Lung microvascular endothelial cell (primary cell): ENCODE results near the gene COMT. TPM values are rescaled to one million over a fixed set of nuclear protein-coding genes. Genes with fewer than 3 reads are reported as not detected.
A peak's percentile ranks its signal among the peaks of the same experiment; 100 is the strongest.
"Not testable (repeated sequence)": the region's sequence is repeated elsewhere in the genome, so short reads cannot be mapped to it uniquely, and the experiment has no call there.

ENCODE experiments used
- DNase-seq, 2 donors: peaks; one replicate each; pipeline versions ENCODE4 v3.0.0 to v3.0.0-alpha.2; 2010; ENCODE audit warnings: low read depth in 2 of 2
- total RNA-seq: library from RNA; depleted of rRNA; stranded (reverse); fragments of >200 nt; gene quantifications from 2 replicates; pipeline ENCODE4 v1.2.1, GENCODE V29; 2014

Gene COMT
- total RNA-seq, 1 donor from 2014 or later, result 628 TPM

DNA sequence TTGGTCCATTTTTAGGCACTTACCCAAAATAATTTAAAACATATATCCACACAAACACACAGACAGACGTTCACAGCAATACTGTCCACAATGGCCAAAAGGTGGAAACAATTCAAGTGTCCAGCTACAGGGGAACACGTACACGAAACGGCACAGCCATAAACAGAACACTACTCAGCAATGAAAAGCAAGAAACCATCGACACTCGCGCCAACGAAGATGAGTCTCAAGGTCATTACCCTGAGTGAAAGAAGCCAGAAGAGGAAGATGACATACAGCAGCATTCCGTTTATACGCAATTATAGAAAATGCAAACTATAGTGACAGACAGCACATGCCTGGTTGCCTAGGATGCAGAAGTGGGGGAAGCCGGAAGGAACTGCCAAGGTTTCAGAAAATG is 13.4 kb upstream of the COMT start:
- DNase-seq, result no peak

DNA sequence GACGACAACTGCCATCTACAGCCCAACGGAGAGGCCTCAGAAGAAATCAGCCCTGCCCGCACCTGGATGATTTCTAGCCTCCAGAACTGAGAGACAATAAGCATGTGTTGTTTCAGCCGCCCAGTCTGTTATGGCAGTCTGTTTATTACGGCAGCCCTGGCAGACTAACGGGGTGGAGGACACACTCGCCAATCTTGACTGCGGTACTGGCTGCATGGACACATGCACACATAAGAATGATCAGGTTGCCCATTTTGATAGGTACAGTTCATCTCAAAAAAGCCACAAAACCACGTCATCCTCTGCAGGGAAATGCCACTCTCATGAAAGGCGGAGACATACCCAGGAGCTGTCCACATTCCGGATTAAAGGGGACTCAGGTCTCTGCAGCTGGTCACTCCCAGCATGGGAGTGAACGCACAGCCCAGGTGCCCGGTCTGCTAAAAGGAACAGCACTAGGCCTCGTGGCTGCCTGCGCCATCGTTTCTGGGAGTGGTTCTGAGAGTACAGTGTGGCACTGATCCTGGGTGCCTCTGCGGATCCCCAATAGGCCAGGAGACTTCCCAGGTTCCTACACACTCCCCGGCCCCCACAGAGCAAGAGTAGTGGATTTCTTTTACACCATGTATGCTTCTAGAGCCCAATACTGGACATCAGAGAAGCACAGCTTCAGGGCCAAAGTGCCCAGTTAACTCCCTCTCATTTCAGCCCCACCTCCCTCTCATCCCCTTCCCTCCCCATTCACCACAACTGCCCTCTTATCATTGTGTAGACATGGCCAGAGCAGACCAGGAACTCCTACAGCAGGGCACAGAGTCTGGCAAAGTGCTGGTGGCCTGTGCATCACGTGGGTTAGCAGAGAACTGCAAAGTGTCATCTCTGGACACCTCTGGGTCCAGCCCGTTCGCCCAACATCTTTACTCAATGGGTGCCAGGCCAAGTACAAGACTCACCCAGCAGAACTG is 11.7 kb upstream of the COMT start:
- no peak for DNase-seq

DNA sequence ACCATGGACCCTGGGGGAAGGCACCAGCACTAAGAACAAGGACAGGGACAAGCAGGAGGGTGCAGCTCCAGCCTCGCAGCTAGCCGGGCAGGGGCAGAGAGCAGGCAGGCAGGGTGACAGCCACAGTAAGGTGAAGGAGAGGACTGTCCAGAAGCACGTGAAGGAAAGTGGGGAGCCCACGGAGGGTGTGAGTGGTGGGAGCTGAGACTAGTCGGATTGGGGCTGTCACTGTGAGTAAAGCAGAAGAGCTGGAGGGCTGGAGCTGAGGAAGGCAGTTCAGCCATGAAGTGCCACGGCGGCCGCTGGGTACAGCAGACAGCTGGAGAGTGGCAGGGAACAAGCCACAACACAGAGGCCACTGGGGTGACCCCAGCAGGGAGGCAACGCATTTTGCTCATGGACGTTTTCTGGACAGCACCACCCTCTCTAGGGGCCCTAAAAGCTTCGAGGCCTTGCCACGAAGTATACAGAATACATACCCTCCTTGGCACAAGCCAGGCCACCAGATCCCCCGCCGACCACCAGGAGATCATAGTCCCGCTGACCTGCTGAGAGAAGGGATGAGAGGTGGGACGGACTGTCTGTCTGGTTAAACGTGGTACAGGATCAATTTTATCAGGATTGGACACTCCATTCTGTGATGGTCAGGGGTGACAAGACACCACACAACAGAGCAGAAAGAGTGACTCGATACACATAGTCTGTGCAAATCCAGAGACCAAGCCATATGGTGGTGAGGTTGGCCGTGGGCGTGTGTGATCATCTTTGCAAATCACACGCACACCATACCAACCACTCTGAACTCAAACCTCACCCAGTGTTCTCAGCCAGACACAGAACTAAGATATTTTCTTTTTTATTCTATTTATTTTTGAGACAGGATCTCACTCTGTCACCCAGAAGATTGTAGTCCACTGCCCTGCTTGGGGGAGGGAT is 10.8 kb upstream of the COMT start:
- no peak for DNase-seq

DNA sequence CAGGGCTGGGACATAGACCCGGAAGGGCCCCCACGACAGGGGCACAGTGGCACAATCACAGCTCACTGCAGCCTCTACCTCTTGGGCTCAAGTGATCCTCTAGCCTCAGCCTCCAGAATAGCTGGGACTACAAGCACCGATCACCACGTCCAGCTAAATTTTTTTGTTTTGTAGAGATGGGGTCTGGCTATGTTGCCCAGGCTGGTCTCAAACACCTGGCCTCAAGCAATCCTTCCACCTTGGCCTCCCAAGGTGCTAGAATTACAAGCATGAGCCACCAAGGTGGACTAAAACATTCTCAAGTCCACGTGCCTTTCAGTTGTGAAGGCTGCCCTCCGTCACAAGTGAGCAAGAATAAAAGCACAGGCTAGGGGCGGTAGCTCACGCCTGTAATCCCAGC is 10.1 kb upstream of the COMT start:
- no peak for DNase-seq

DNA sequence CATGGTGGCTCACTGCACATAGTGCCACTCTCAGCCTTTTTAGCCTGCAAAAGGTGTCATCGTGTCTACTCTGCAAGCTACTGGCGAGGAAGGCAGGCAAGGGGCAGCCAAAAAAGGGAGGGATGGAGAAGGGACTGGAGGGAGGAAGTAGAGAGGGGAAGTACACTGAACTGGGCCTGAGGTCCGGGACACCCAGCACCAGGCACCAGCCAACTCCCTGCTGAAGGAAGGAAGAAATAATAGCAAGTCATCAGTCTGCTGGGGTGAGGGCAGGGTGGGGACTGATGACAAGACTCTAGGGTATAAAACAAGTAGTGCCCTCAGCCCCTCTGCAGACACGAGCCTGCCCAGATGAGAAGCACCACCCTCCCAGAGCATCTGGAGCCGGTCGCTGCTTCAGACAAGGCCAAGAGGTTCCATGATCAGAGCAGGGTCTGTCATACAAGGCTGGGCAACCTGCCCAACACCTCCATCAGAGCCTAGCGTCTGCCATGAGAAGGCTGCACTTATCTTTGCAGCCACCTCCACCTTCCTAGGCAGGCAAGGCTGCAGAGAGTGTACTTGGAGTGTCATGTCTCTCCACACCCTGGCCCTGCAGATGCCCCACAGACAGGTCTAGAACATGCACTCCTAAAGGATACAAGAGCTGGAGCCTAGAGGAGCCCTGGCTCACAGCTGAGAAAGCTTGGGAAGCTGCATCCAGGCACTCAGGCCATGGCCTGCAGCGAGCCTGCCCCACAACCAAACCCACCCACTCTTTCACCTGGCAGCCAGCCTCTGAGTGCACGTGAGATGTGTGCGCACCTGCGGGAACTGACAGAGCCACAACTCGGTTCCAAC is 9.0 kb upstream of the COMT start:
- no peak for DNase-seq

DNA sequence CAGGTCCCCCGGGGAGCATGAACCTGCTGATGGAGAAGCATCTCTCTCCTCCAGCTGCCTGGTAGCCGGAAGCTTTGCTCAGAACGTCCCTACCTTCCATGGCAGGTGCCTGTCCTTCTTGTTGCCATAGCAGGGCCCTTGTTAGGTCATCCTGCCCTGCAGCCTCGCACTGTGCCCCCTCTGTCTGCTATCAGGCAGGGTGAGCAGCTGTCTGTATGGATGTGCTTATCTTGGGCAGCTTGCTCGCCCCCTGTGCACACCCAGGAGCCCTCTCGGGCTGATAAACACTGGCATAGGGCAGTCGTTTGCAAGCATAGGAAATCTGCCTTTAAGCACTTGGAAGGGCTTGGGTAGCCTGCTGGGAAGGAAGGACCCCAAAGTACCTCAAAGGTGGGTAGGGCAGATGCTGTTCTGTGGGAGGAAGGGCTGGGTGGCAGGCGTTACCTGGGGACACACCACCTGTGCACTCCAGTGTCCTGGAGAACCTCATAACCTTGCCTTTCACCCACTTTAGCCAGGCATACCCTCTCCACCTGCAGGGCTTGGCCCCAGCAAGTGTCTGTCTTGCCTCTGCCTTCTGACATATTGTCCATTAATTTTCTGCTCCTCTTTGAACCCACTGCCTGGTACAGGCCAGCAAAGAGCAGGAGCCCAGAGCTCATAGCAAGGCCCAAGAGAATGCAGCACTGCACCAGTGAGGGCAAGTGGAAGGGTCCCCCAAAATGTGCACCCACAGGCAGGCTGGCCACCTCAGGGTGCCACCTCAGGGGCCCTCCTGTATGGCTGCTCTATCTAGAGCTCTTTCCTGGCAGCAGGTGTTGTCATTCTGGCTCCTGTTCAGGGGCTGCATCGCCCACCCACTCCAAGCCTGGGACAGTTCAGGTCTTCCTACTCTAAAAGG is 8.0 kb upstream of the COMT start:
- DNase-seq, result no peak

DNA sequence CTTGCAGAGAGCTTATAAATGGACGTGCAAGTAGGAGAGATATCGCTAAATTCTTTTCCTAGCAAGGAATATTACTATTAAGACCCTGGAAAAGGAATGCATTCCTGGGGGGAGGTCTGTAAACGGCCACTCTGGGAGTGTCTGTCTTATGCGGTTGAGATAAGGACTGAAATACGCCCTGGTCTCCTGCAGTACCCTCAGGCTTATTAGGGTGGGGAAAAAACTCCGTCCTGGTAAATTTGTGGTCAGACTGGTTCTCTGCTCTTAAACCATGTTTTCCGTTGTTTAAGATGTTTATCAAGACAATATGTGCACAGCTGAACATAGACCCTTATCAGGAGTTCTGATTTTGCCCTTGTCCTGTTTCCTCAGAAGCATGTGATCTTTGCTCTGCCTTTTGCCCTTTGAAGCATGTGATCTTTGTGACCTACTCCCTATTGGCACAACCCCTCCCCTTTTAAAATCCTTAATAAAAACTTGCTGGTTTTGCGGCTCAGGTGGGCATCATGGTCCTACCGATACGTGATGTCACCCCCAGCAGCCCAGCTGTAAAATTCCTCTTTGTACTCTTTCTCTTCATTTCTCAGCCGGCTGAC is 6.4 kb upstream of the COMT start:
- not testable (repeated sequence) for DNase-seq

DNA sequence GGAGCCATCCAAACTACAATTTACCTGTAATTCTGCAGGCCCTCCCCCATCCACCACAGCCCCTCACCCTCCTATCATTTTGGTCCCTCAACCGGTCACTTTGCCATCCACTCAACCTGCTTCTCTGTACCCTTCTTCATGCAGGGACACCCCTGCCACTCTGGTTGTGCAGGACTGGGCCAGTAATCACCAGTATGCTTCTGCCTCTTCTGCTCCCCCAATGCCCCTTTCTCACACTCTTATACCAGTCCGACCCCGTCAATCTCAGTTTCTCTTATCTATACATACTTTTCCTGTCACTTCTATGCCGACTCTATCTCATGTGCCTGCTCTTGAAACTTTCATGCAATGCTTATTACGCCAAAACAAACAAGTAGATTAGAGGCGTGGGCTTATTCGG is 5.1 kb upstream of the COMT start:
- no peak for DNase-seq

DNA sequence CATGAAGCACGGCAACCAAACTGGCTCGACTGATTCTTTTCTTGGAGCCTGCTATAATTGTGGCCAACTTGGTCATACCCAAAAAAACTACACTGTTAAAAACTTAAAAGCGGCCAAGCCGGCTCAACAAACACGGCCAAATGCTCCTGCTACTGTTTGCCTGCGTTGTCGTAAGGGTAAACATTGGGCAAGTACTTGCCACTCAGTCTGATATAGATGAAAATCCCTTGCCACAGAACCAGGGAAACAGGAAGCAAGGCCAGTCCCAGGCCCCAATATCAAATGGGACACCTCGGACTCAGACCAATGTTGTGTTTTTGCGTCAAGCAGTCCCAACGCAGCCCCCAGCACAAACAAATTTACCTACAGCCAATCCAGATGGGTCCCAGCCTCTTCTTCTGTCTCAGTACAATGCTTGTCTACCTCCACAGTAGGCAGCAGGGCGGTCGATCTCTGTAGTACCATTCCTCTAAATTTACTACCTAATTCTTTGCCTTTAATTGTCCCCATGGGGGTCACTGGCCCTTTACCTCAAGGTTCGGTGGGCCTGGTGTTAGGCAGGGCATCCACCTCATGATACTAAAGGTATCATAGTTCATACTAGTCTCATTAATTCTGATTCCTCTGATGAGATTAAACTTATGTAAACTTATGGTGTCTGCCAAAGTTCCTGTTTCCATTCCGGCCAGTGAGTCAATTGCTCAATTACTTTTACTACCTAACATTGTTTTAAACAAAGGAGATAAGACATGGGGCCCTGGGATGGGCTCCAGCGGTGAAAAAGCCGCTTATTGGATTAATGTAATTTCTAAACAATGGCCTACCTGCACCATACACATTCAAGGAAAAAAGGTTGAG is 3.7 kb upstream of the COMT start:
- DNase-seq, result peak; percentile 40 to 85

DNA sequence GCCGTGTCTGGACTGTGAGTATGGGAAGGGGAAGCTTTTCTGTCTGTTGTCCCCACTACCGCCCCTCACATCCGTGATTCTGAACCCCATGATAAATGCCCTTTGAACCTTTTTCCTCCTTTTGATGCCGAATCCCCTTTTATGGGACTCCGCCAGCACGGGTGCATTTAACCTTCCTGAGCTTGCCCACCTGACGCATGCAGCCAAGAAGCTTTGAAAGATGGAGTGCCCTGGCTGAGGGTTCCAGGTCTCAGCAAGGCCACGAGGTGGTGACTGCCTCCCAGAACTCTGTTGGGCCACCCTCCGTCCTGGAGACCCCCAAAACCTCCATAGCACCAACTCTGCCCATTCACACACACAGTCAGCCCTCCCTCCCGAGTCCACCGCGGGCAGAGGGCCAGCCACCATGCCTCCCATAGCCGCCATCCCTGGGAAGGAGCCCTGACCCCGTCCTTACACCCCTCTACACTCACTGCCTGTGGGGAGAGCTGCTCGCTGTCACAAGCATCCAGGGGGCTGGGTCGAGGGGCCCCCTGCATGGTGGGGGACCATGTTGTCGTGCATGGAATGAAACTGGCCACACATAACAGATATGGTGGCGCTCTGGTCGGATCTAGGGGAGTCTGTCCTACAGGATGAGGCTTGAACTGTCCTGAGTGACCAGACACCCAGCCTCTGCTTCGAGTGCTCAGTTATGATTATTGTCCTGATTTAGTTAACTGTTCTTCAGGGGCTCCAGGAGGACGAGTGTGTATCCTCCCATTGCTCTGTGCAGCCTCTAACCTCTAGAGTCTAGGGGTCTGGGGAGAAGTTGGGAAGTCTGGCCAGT is 822 bp upstream of the COMT start:
- DNase-seq, result no peak

DNA sequence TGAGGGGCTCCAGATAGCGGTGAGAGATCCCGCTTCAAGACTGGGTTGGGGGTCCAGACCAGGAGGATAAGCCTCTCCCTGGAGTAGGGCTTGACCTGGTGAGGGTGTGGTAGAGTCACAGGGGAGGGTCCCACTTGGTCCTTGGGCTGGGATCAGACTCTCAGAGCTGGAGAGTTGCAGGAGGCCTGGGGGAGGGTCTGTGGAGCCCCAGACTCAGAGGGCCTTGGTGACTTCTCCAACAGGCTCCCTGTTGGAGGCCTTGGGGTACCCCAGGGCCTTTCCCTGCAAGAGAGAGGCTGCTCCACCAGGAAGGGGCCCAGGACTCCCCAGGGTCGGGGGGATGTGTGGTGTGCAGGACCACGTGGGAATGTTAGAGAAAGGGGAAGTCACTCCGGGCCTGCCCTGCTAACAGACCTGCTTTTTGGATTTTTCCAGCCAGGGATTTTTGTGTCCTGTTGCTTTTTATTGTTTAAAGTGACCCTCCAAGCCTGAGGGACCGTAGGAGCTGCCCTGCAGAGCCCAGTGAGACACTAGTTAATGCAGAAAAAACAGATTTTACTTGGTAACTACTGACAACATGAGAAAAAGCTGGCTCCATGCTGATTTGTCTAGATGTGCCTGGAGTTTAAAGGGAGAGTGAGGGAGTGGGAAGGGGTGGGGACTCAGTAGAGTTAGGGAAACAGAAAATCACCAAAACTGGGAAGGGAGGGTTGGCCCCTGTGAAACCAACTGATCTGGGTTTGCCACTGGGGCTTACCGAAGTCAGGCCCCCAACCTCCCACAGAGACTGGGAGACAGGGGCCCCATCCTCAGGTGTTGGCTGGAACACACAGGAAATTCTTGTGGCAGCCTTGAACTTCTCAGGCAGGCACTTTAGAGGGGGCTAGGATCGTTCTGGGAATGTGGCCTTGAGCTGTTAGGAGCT is 847 bp downstream of the COMT start:
- peak; percentile 47 to 62 for DNase-seq

DNA sequence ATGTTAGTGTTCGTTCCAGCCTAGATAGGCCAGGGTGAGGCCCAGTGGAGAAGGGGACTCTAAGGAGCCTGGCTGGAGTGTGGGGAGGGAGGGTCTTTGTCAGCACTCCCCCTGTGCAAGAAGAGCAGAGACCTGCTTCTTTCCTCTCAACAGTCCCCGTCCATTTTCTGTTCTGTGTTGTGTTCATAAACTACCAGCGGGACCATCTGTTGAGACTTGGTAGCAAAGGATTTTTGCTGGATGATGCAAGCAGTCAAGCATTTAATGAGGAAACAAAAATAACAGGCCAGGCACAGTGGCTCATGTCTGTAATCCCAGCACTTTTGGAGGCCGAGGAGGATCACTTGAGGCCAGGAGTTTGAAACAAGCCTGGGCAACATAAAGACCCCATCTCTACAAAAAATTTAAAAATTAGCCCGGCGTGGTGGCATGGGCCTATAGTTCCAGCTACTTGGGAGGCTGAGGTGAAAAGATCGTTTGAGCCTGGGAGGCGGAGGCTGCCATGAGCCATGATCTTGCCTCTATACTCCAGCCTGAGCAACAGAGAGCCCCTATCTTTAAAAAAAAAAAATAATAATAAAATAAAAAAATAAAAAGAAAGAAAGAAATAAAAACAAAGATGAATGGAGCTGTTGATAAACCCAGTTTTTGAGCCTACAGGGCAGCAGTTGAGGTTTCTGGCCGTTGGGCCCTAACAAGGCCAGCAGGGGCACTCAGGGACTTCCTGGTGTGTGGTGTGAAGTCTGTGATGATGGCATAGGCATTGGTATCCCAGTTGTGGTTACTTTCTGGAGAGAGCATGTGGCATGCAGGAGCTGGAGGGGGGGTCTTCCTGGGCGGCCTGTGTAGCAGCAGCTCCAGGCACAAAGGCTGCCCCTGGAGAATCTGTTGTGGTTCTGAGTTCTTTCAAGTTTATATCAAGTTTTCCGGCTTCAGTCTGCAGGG is 1.8 kb downstream of the COMT start:
- DNase-seq, result peak; percentile 64 to 67

DNA sequence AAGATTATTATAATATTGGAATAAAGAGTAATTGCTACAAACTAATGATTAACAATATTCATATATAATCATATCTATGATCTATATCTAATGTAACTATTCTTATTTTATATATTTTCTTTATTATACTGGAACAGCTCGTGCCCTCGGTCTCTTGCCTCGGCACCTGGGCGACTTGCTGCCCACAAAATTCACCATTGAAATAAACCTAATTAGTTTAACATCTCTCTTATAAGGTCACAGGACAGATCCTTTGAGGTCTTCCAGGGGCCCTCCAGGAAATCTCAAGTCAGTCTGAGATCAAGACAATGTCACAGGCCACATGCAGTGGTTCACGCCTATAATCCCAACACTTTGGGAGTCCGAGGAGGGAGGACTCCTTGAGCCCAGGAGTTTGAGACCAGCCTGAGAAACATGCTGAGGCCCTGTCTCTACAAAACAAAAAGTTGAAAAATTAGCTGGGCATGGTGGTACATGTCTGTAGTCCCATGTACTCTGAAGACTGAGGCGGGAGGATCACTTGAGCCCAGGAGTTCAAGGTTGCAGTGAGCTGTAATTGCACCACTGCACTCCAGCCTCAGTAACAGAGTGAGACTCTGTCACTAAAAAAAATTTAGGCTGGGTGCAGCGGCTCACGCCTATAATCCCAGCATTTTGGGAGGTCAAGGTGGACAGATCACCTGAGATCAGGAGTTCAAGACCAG is 6.6 kb downstream of the COMT start:
- DNase-seq, result no peak

DNA sequence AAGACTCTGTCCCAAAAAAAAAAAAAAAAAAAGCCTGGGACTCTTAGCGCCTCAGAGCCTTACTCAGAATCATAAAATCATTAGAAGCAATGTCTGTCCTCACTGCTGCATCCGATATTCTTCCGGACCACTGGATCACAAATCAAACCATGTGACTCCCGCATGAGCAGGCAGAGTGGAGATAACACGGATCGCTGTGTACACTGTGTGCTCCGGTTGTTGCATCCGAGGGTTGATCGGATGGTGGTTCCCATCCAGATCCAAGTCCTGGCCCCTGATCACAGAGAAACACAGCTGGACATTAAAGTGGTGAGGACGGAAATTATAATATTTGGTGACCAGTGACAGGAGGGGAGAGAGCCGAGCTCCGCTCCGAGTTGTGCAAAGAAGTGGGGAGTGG is 9.8 kb downstream of the COMT start:
- peak in 1 of 2 donors; percentile 85 for DNase-seq
